Left hindlimb (tissue), 1 donor: ENCODE data around the gene MSI2.
"Not testable (repeated sequence)": the region's sequence is repeated elsewhere in the genome, so short reads cannot be mapped to it uniquely, and the experiment has no call there.

ENCODE experiments used
- DNase-seq: peaks from one replicate; pipeline ENCODE4 v3.0.0-alpha.2; 2018

MSI2 gene

GRCh38 chr17:57609125-57609877, 353.0 kb downstream of the MSI2 start:
- no peak for DNase-seq

DNA sequence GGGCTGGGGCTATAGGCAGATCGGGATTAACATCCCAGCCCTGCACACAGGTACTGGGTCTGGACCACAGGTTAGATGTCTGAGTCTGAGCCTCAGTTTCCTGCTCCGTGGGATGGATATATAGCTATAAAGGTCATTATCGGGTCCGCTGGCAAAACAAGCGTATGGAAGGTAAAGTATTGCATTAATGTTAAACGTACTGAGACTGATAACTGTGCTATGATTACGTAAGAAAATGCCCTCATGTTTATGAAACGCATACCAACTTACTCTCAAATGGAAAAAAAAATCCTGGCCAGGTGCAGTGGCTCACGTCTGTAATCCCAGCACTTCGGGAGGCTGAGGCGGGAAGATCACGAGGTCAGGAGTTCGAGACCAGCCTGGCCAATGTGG, 353.6 kb downstream of the MSI2 start:
- DNase-seq: no peak

- no peak for DNase-seq
These were observed 356.1 kb downstream of the MSI2 start for GRCh38 chr17:57612202-57613071.

DNA sequence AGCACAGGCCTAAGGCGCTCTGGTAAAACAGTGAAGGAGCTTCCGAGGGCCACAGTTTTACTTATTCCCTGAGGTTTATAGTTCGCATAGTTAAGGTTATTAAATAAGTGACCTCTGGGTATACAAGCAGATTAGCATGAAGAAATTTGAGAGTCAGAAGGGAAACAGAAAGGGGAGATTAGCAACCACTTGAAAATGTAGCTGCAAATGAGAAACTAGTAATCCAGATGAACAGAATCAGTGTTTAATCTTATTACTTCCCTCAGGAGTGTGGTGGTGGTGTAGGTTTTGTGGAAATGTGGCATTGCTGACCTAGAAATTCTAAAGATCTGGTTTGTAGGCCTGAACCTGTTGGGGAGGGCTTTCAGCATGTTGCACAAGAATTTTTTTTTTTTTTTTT, 358.4 kb downstream of the MSI2 start:
- DNase-seq: no peak

- no peak for DNase-seq
These were observed 359.8 kb downstream of the MSI2 start for GRCh38 chr17:57615836-57616757.

- no peak for DNase-seq
These were observed 360.9 kb downstream of the MSI2 start for GRCh38 chr17:57617218-57617617.

- no peak for DNase-seq
These were observed 363.0 kb downstream of the MSI2 start for GRCh38 chr17:57619061-57619937.

DNA sequence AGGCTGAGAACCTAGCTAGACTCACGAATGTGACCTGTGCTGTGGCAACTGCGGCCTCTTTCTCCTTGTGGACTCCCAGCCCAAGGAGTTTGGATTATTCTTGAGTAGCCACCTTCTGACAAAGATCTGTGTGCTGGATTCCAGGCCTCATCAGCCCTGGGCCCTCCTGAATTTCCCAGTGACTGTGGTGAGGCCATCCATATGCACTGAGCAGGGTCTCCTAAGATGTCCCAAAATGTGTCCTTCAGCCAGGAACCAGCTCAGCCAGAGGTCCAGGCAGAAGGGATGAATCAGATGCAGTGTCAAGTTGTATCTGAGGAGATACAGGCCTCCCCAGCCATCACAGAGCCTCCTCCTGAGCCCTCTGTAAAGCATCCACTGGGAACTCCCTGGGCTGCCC, 364.3 kb downstream of the MSI2 start:
- DNase-seq: no peak

DNA sequence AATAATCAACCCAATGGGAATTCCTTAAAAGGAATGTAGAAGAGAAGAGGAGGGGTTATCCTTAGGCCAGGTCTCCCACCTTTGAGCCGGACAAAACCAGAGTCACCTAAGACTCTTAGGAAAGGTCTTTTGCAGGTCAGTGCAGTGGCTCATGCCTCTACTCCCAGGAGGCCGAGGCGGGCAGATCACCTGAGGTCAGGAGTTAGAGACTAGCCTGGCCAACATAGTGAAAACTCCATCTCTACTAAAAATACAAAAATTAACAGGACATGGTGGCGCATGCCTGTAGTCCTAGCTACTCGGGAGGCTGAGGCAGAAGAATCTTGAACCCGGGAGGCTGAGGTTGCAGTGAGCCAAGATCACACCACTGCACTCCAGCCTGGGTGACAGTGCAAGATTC, 365.5 kb downstream of the MSI2 start:
- DNase-seq: not testable (repeated sequence)

DNA sequence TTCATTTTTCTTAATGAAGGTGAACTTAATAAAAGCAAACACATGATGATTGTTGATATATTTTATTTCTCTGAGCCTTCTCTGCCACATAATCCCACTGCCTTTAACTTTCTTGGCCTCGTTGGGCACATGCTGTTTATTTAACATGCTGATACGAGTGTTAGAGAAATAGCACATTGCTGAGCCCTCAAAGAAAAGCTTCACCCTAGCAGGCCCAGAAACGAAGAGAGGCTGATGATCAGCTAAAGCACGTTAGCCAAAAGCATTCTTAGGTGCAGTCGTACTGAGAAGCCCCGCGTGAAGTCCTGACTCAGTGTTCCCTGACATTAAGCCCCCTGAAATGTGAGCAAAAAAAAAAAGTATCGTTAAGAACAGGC, 366.0 kb downstream of the MSI2 start:
- DNase-seq: no peak

DNA sequence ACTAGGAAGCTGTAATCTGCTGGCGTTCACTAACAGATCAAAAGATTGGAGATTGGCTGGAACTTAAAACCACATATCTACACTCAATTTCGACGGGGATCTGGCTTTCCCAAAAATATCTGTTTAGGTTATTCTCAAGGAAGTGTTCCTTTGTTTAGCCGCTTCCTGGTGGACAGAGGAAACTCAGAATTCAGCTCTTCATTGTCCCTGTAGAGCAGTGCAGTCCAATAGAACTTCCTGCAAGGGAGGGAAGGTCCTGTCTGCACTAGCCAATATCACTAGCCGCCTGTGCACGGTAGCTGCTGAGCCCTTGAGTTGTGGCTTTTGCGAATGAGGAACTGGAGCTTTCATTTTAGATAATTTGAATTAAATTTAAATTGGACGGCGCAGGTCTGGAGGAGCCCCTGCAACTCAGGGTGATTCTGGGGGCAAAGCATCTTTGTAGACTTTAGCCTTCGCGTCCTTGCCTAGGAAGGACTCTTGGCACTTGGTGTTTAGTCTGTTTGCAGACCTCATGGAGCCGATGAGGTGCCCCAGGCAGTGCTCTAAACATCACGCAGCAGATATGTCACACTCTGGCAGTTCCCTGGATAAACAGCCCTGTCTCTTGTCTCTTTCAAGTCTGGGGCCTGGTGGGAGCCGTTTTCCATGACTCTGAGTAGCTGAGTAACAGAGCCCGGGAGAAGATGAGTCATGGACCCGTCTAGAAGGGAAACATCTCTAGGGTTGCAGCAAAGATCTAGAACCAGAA, 366.5 kb downstream of the MSI2 start:
- DNase-seq: no peak

DNA sequence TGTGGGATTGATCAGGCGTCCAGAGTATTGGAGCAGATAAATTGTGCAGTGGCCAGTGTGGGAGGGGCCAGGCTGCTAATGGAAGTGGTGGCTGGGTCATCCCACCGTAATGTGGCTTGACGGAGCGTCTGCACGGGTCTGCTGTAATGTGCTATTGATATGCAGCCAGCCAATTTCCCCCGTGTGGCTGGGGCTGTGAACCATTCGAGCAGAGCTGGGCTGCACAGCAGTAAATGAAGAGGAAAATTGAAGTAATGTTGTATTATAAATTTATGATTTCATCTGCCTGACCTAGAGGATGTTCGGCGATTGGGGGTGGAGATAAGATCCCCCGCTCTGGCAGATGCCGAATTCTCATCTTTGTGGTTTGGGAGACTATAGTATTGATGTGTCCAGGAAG, 367.3 kb downstream of the MSI2 start:
- DNase-seq: no peak

GRCh38 chr17:57624386-57624785, 368.1 kb downstream of the MSI2 start:
- DNase-seq: no peak

DNA sequence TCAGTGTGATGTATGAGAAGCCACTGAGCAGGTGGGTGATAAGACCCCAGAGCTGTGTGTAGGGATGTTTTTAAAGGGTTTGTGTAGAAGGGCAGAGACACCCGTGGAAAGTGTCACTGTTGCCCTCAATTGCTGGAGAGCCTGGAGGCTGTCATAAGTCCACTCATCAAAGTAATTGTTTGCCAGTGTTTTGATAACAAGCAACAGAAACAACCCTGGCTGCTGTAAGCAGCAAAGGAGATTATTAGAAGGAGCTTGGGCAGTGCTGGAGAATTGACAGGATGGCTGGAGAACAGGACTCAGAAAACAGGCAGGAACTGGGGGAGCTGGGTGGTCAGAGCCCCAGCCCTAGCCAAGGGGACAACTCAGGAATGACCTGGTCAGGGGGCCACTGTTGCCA, 369.2 kb downstream of the MSI2 start:
- DNase-seq: no peak

DNA sequence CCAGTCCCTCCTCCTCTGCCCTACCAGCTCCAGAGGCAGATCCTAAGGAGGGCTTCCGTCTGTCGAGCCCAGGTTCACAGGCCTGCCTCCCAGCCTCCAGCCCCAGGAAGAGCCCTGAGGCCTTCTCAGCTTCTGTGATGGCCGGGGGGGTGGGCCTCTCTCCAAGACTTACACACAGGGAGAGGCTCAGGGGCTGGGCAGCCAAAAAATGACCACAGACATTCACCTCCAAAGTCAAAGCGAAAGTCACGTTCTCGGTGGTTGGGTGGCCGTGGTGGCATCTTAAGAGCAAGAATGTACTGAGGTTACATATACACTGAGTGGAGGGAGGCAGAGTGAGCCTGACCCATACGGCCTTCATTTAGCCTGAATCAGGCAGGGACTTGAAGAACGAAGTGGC, 369.6 kb downstream of the MSI2 start:
- DNase-seq: no peak

DNA sequence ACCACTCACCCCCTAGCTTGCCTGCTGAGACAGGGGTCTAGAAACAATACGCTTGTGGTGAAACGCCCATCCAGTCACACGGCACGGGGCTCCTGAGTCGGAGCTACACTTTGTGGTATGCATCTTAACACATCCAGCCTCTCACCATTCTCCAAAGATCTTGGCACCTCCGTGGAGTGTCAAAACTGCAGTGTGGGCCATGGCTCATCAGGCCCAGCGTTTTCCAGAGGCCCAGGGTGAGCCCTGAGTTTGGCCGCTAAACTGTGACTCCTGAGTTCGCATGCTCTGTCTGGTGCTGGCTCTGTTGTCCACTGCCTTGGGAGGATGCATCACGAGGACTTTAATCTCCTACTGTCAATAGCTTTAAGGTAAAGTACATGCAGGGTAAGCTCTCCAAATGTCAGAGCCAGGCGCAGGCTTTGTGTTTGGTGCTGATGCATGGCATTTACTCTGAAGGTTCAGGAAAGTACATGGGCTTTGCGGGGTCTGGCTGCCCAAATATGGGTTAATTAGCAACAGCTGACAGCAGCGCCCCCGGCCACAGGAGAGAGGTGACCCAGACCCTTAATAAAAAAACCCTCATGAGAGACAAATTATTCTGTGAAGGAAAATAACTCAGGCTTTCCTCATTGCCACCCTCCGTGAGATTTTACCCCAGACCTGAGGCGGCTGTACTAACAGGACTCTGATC, 370.3 kb downstream of the MSI2 start:
- DNase-seq: no peak

DNA sequence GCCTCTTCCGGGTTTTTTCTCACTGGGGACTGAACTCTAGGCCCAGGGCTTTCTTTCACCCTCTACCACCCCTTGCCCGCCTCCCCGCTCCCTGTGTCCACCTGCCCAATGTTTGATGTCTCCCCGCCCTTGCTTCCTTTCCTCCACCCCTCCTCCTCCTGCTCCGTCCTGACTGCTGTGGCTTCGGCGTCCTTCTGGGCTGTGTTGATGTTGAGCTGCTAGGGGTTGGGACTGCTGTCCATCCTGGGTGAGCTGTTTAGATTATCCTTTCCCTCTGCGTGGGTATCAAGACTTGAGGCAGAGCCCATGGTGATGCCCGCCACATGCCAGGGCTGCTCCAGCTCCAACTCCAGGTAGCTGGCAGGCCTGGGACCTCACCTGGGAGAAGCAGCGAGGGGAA, 371.3 kb downstream of the MSI2 start:
- DNase-seq: no peak

- DNase-seq: no peak
These were observed 372.1 kb downstream of the MSI2 start for GRCh38 chr17:57628421-57628820.

GRCh38 chr17:57629470-57629869, 373.1 kb downstream of the MSI2 start:
- DNase-seq: no peak

- DNase-seq: no peak
These were observed 373.6 kb downstream of the MSI2 start for GRCh38 chr17:57629886-57630285.

DNA sequence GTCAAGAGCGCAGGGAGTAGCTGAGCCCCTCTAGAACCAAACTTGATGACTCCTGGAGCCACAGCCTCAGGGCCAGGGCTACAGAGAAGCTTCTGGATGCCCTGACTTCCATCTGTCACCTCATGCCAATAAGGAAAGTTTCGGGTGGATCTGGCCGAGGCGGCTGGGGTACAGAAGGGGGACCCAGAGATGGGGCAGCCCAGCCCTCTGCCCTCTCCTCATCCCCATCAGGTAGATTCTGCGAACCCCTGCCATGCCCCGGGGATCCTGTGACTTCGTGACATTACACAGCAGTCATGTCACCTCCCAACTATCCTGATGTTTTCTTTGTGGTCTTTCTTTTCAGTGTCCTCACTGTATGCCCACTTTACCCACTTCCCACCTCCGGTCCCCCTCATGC, 374.4 kb downstream of the MSI2 start:
- no peak for DNase-seq
